HG03280 (cell line): Measurements from ENCODE around the gene CTNNA2.

ENCODE experiments used
- ATAC-seq: cut with Tn5 transposase; IDR thresholded peaks from one replicate; pipeline ENCODE4 v1.9.1; 2021; ENCODE audit warnings: mild to moderate bottlenecking, moderate library complexity; ENCODE audit not compliant: unreplicated experiment

CTNNA2 gene

DNA sequence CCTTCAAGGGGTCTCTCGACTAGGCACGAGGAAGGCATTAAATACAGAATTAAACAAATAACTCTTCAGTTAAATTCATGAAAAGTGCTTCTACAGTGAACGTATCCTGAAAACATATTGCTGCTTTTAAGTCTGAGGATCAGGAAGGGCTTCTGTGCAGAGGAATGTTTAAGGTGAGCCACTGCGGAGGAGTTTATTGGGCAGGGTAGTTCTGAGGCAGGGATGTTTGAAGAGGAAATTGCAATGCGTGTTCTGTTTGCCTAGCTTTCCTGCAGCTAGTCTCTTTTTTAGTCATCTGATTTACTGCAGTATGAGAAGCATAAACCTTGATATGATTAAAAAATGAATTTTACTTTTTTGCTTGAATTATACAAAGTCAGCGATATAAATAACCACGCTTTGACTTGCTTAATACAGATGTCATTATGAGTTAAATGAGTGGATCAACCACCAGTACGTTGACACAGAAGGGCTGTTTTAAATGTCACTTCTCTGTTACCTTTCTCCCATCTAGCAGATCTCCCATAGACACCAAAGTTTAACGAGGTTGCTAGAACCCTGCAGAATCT is 98.7 kb downstream of the CTNNA2 start:
- no peak for ATAC-seq

DNA sequence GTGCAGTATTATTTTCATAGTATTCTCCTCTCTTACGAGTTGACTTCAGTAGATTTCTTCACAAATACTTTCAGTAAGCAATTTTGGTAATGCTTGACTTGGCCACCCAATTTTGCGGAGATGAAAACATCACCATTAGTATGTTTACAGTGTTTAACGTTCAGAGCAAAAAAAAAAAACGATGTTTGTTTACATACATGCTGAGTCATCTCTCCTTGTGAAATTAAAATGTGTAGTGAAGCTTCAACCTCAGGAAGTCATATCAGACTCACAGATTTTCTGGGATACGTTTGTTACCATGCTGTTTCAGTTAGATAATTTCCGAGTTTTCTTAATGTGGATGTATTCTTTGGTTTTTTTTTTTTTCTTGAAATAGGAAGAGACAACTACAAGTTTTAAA is 100.1 kb downstream of the CTNNA2 start:
- ATAC-seq: no peak

DNA sequence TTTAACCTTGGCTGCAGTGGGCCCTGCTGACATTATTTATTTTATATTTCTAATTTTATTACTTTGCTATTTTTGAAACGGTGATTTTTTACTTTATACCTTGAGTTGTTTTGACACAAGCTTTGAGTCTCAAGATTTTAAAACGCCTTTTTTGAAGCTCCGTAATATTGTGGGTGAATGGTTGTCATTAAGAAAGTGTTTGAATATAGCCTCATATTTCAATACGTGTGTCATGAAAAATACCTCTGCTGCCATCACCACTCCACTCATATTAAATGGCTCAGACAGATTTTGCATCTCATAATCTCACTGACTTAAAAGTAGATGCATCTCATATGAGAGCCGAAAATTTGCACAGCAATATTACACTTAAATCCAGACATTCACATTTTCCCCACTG is 106.6 kb downstream of the CTNNA2 start:
- no peak for ATAC-seq

DNA sequence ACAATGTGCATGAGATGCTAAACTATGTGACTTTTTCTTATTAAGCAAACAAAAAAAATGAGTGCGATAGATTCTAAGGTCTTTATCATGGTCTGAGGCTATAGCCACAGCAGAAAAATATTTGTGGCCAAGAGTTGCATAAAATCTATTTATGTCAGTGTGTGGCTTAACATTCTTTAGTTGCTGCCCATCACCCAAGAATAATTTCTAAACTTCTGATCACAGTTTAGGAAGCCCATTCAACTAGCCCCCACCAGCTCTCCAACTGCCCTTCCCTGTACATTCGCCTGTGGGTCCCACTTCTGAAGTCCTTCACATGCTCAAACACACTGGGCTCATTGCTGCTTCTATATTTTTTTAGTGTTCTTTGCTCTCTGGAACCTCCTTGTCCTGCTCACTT is 107.1 kb downstream of the CTNNA2 start:
- ATAC-seq: no peak

DNA sequence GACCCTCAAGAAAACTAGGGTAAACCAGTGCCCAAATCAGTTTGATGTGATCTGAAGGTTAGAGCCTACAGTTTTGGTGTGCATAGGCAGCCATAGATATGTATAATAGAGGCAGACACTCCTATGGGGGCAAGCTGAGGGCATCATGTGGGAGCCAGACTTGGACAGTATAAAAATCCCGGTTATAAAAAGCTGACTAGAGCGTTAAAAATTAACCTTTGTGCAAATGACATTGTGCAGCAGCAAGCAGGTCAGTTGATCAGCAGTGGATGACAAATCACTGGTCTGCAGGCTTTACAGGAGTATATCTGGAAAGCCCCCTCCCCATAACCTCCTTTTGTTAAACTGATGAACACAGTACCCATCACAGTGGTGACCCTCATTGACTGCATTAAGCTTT is 107.8 kb downstream of the CTNNA2 start:
- no peak for ATAC-seq

DNA sequence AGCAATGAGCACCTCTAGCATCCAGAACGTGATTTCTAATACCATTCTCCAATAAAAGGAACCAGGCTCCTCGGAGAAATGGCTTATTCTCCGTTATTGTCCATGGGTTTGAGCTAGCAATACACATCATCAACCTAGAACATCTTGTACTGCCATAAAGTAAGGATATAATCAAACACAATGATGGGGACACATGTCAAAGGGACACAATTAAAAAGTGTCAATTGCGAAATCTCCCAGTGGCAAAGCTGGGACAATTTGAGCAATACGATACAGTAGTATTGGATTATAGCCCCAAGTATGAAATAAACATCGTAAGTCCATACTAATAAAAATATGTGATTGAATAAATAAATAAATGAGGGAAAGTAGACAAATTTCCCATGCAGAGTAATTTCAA is 108.4 kb downstream of the CTNNA2 start:
- no peak for ATAC-seq

DNA sequence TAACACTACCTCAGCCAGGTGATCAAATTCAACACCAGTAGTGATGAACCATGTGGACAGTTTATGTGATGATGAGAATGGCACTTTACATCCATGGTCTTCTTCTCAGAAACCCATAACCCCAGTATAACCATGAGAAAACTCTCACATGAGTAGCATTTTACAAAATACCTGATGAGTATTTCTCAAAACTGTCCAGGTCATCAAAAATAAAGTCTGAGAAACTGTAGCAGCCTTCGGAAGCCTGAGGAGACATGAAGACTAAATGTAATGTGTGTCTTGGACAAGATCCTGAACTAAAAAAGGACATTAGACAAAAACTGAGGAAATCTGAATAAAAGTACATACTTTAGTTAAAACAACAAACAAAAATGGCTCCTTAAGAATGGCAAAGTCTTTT is 108.9 kb downstream of the CTNNA2 start:
- ATAC-seq: no peak

DNA sequence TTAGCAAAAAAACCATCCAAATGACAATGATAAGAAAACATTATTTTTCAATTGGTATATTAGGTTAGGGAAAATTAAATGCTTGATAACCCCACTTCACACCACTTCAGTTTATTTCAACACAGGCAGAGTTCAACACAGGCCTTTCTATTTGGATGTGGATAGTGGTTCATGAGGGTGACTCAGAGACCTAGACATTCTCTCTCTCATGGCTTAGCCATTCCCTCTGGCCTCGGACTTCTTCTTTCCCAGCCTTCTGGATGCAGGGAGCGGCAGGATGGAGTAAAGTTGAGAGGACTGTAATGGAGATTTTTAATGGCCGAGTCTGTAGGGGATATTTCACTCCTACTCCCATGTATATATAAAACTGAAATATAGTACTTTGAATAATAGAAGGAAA is 109.7 kb downstream of the CTNNA2 start:
- no peak for ATAC-seq

DNA sequence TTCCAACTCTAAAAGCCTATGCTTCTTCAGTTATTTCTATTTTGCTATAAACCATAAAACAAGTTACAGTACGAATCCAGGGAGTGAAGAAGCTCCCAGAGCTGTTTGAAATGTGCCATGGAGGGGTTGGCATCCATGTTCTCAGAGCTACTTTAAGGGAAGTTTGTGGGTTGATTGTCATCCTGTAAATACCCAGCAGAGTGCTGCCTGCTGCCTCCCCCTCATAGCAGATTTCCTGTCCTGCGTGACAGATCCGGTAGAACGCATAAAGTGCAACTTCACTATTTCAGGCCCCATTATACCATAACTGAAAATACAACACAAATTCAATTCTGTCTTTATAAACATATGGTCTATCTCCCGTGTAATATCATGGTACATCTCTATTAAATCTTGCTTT is 114.4 kb downstream of the CTNNA2 start:
- no peak for ATAC-seq

DNA sequence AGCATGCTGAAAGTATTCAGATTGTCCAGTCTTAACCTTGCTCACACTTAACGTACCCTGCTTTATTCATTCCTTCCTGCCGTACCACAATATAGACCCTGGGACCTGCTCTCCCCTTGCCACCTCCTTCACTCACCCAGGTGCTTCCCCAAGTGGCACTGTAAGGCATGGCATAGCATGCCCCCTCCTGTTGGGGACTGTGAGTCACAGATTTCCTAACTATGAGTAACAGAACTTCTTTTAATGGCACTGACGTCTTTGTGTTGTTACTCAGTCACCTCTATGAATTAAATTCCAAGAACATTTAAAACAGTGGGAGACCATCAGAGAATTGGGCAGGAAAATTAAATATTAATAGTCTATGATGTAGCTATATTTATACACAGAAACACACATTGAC is 117.2 kb downstream of the CTNNA2 start:
- ATAC-seq: no peak

DNA sequence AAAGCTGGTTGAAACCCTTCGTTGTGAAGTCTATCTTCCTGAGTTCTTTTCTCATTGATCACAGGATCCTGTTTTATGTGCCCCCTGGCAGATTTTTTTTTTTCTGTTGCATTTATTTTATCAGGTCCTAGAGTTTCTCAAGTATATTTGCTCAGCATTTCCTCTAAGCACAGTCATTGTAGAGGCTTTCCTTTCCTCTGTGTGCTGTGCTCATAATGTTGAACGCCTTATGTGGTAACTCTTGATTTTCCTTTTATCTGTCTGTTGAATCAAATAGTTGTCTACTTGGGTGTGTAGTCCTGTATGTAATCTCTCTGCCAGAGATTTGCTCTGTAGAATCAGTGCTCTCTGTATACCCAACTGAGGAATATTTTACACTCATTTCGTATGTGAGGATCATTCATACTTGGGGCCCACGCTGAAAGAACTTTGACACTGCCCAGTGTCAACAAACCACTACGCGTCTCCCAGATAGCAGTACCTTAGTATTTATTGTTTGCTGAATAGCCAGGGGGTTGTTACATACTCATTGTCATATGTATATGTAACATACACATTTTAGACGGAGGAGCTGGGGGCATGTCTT is 118.2 kb downstream of the CTNNA2 start:
- no peak for ATAC-seq

DNA sequence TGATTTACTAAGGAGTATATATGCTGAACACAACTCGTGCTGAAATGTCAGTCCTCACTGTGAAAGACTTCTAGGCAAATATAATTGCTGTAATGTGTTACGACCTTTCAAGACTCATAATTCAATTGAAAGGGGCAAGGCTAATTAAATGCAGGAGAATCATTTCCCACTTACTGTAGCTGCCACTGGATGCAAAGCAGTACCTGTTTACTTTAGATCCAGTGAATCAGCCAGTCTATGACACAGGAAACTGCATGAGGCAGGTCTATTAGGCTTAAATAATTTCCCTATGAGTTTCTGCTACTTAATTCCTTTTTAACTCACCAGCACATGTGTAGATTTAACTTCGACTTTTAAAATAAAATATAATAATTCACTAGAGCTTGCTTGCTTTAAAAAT is 125.6 kb downstream of the CTNNA2 start:
- no peak for ATAC-seq

DNA sequence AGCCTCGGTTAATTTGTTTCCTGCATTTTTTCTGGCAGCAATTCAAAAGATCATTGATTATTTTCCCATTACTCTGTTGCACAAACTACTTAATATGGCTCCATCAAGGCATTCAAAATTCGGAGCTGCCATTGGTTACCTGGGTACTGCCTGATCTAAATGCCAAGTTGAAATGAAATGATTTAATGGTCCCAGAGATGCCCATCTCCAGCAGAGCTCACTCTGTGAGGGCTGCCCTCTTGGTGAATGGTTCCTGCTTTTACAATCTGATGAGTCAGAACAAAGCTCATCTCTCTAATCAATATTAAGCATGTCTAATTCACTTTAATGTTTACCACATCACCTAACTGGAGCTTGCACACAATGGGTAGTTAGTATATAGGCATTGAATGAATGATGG is 126.1 kb downstream of the CTNNA2 start:
- ATAC-seq: no peak

DNA sequence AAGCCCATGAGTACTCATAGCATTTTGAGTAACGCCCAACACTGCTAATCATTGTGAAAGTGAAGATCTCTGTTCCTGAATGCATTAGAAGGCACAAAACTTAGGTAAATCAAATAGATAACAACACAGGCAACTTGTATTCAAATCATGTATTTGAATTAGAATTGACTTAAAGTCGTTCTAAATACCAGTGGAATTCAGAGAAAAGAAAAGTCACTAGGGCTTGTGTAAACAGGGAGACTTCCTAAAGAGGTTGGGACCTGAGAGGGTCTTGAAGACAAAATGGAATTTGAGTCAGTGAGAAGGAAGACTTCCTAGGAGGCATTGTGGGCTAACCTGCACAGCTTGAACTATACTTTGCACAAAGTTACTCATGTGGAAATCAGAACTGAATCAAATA is 127.2 kb downstream of the CTNNA2 start:
- ATAC-seq: no peak

DNA sequence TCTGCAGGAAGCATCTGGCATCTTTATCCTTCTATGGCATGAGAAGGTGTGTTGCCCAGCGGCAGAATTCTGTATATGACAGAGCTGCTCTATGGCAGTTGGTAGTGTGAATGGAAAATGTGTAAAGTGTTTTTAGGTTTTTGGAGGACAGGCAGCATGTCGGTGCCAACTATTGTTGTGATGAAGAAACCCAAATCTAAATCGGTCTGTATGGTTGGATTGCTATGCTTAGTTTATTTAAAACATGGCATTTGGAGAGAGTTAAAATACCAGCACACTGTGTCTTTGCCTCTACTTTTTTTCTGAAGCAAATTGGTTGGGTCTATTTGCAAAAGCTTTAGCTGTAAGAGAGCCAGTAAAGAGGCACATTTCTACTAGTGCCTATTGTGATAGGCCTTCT is 136.7 kb downstream of the CTNNA2 start:
- no peak for ATAC-seq

DNA sequence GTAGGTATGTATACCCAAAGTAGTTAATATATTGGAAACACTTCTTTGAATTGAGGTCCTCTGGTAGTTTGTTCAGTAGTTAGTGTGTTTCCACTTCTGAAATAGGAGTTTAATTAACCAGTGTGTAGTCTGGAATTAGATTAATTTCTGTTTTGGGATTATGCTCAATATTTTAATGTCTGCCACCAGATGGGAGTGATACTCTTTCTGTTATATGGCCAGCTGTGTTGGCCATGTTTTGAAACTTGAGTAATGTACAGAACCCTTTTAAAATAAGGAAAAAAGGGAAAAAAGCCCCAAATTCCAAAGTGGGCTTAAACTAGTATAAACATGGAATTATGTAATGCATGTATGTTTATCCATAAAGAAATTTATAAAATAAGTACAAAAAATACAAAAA is 147.7 kb downstream of the CTNNA2 start:
- ATAC-seq: no peak

DNA sequence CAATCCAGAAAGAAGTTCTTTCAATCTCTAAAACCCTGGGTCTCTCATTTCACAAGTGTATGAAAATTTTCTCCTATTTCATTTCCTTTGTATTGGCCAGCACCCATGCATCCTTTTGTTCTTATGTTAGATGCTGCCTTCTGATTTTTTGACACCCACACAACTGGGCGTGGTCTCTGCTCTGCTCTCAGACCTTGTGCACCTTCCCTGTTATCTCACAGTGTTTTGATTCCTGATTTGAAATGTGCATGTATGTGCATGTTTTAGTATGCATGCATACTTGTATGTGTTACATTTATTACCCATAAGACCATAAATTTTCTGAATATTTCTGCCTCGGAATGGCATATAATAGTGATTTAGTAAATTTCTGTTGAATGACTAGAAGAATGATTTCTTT is 152.2 kb downstream of the CTNNA2 start:
- ATAC-seq: no peak

DNA sequence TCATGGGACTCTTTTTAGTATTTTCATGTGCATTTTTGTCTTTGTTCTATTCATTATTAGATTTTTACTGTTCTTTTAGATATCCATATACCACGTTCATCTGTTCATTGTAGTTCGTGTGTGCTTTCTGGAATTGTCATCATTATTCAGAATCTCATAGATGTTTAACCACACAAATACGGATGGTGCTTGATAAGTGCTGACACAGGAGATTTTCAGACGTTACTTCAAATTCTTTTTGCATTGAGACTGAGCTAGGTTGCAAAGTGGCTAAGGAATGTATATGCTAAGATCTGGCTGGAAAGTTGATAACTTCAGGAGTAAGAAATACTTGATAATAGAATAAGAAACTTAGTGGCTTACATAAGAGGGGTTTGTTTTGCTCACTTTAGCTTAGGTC is 153.6 kb downstream of the CTNNA2 start:
- no peak for ATAC-seq

DNA sequence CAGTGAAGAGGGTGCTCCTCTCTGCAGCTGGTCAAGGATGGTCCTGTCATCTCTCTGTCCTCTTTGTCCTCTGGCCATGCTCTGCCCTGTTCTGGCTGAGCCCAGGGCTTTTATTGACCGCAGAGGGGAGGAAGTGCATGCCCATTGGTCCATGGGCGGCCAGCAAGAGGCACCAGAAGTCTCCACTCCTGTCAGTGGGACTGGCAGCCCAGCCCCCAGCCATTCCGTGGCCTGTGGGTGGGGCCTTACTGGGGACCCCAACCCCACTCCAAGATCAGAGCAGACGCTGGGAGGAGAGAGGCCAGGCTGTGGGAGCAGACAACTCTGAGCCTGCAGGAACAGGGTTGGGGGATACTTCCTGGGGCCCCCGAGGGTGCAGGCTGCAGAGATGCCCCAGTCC is 156.9 kb downstream of the CTNNA2 start:
- no peak for ATAC-seq

DNA sequence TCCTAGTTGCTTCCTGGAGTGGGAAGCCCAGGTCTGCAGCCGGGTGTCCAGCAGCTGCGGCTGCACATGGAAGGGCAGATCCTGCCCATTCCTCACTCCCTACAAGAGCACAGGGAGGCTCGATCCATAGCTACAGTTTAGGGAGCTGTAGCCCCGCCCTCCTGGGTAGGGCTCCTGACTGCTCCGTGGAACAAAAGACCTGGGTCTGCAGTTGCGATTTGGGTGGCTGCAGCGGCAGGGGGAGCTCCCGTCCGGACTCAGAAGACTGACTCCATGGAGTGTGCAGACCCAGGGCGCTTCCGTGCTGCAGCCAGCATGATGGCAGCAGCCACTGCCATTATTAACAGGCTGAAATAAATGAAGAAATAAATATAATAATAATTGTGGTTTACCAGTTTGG is 157.3 kb downstream of the CTNNA2 start:
- no peak for ATAC-seq

DNA sequence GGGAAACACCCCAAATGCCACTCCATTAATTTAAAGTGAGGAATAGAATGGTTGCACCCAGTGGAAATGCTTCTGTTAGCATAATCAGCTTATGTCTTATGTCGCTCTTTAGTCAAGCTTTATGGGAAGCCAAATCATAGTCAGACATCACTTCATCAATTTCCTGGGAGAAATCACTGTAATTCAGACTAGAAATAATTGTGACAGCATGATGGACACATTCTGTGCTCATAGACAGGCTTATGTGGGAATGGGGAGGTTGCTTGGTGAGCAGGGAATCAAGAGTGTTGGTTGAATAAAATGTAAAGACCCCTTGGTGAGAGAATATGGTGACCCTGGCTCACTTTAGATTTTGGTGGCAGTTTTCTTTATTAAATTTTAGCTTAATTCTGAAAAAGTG is 174.0 kb downstream of the CTNNA2 start:
- no peak for ATAC-seq

DNA sequence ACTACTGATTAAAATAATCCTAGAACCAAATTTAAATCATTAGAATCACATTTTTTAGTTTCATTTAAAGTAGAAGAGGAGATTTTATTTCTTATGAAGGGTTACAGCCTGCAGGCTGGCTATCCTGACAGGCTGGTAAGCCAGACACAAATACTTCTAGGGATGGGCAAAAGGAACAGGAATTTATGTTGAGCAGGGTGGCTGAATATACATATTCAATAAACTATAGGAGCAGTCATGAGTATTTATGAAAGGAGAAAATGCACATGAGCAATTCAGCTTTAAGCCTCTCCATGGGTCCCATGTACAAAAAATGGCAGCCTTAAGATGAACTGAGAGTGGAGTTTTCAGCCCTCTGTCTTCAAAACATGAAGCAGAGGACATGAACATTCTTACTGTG is 182.4 kb downstream of the CTNNA2 start:
- ATAC-seq: no peak

DNA sequence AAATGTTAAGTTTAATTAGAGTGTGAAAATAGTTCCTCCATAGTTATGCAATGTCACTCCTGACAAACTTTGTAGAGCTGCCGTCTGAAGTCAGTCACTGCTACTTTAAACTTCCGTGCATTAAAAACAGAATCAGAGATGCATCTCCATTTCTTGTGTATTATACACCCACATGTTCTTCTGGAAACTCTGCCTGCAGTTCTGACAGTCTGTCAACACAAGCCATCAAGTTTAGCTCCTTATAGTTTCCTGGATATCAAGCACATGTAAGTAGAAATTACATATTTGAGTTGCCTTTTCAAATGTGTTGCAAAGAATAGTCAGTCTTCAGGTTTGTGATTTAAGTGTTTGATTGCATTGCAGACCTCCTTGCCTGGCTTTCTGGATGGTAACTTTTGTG is 184.3 kb downstream of the CTNNA2 start:
- ATAC-seq: no peak
